H1 (cell line): ENCODE data around the gene LCA5. TPM values are rescaled to one million over a fixed set of nuclear protein-coding genes. Genes with fewer than 3 reads are reported as not detected.

Source experiments
- CTCF ChIA-PET: fragments of 300-600 bp; sonication (Branson Sonifier 250); formaldehyde crosslinking; loops from one replicate; lab custom pipeline; 2021; ENCODE audit not compliant: partially characterized antibody; lab: Charles Lee
- POLR2A ChIA-PET: fragments of 300-600 bp; sonication (Branson Sonifier 250); formaldehyde crosslinking; loops from one replicate; lab custom pipeline; 2021; ENCODE audit warnings: inconsistent platforms; ENCODE audit not compliant: partially characterized antibody; lab: Charles Lee
- DNase-seq, 2 experiments: peaks; one replicate each; pipeline versions ENCODE4 v3.0.0 to v3.0.0-alpha.2; 2010 to 2022; ENCODE audit warnings: low spot score in 2 of 2, low read depth in 1 of 2, mixed read lengths in 1 of 2
- FAIRE-seq: peaks from 2 replicates; lab custom pipeline; 2011; peaks lifted over from hg19 to GRCh38; lab: Jason Lieb, UNC
- H2AFZ ChIP-seq: 2 replicates; pipeline ENCODE4 v1.8.1; 2012; ENCODE audit warnings: low read length, inconsistent platforms
- H2AK5ac ChIP-seq: 2 replicates; pipeline ENCODE4 v1.6.1; 2013; ENCODE audit warnings: low read depth, low read length
- H2BK120ac ChIP-seq: replicated peaks from 2 replicates; pipeline ENCODE3; 2013; ENCODE audit warnings: low read depth, low read length, inconsistent platforms
- H2BK12ac ChIP-seq: 2 replicates; pipeline ENCODE4 v1.6.1; 2013; ENCODE audit warnings: low read depth, low read length
- H2BK15ac ChIP-seq: 2 replicates; pipeline ENCODE4 v1.6.1; 2013; ENCODE audit warnings: low read length
- H2BK20ac ChIP-seq: 2 replicates; pipeline ENCODE4 v1.6.1; 2013; ENCODE audit warnings: low read length
- H2BK5ac ChIP-seq: 2 replicates; pipeline ENCODE4 v1.6.1; 2013; ENCODE audit warnings: low read depth, low read length
- H3K14ac ChIP-seq: 2 replicates; pipeline ENCODE4 v1.6.1; 2013; ENCODE audit warnings: inconsistent platforms; ENCODE audit not compliant: insufficient read length
- H3K18ac ChIP-seq: 2 replicates; pipeline ENCODE4 v1.6.1; 2013; ENCODE audit warnings: low read length; ENCODE audit errors: extremely low read depth
- H3K23ac ChIP-seq: 2 replicates; pipeline ENCODE4 v1.6.1; 2013; ENCODE audit warnings: inconsistent platforms; ENCODE audit not compliant: insufficient read length
- H3K23me2 ChIP-seq: 2 replicates; pipeline ENCODE4 v1.6.1; 2013; ENCODE audit warnings: low read depth, low read length
- H3K27ac ChIP-seq: 2 replicates; pipeline ENCODE4 v1.6.1; 2011; ENCODE audit warnings: low read depth, low read length, inconsistent platforms
- H3K27me3 ChIP-seq, 4 experiments: replicated peaks in 1 of 4; 1 replicate in 1 of 4; 2 replicates in 3 of 4; pipeline versions ENCODE4 v1.6.1 to v1.8.1; 2011 to 2013; ENCODE audit warnings: low read length in 3 of 4, mild to moderate bottlenecking in 3 of 4, inconsistent platforms in 2 of 4, mixed read lengths in 2 of 4, moderate library complexity in 1 of 4; ENCODE audit not compliant: control insufficient read depth in 3 of 4, insufficient read depth in 3 of 4; ENCODE audit errors: extremely low read depth in 1 of 4
- H3K36me3 ChIP-seq, 4 experiments: 2 replicates each; pipeline versions ENCODE4 v1.6.1 to v1.8.1; 2011 to 2013; ENCODE audit warnings: mild to moderate bottlenecking in 4 of 4, low read length in 3 of 4, moderate library complexity in 2 of 4, control low read depth in 1 of 4, inconsistent platforms in 1 of 4; ENCODE audit not compliant: insufficient read depth in 4 of 4, control insufficient read depth in 2 of 4
- H3K4ac ChIP-seq: replicated peaks from 2 replicates; pipeline ENCODE3; 2013; ENCODE audit warnings: low read length, low read depth, mixed read lengths, inconsistent platforms; ENCODE audit not compliant: insufficient read length
- H3K4me1 ChIP-seq, 4 experiments: replicated peaks in 1 of 4; 1 replicate in 1 of 4; 2 replicates in 3 of 4; pipeline versions ENCODE4 v1.6.1 to v1.8.1; 2011 to 2013; ENCODE audit warnings: low read length in 3 of 4, inconsistent platforms in 2 of 4, mixed read lengths in 1 of 4; ENCODE audit not compliant: insufficient read depth in 4 of 4, control insufficient read depth in 3 of 4
- H3K4me2 ChIP-seq, 2 experiments: 2 replicates each; pipeline versions ENCODE4 v1.6.1 to v1.8.1; 2011 to 2013; ENCODE audit warnings: low read depth in 2 of 2, low read length in 2 of 2, control low read depth in 1 of 2, inconsistent platforms in 1 of 2, mild to moderate bottlenecking in 1 of 2; ENCODE audit not compliant: insufficient read depth in 1 of 2
- H3K4me3 ChIP-seq, 4 experiments: fragments of 200-600, 300-600 bp in 1 of 4; sonication (generic), shearing (Covaris generic), sonication (Bioruptor Twin) in 1 of 4; 2 replicates each; pipeline versions ENCODE4 v1.5.1 to v1.8.1; 2011 to 2016; ENCODE audit warnings: low read length in 4 of 4, low read depth in 3 of 4, control low read depth in 2 of 4, inconsistent platforms in 2 of 4, mild to moderate bottlenecking in 2 of 4, mixed read lengths in 1 of 4, moderate library complexity in 1 of 4; ENCODE audit not compliant: insufficient read depth in 2 of 4; ENCODE audit errors: extremely low read depth in 1 of 4
- H3K56ac ChIP-seq: replicated peaks from 2 replicates; pipeline ENCODE3; 2013; ENCODE audit warnings: low read depth, mild to moderate bottlenecking, mixed read lengths, low read length, inconsistent platforms; ENCODE audit not compliant: insufficient read length
- H3K79me1 ChIP-seq: 2 replicates; pipeline ENCODE4 v1.6.1; 2013; ENCODE audit warnings: low read depth, low read length, control low read depth
- H3K79me2 ChIP-seq, 2 experiments: 2 replicates each; pipeline versions ENCODE4 v1.6.1 to v1.8.1; 2012 to 2013; ENCODE audit warnings: low read length in 2 of 2, mild to moderate bottlenecking in 2 of 2, inconsistent platforms in 1 of 2; ENCODE audit not compliant: insufficient read depth in 2 of 2, control insufficient read depth in 1 of 2
- H3K9ac ChIP-seq, 4 experiments: replicated peaks in 1 of 4; 1 replicate in 1 of 4; 2 replicates in 3 of 4; pipeline versions ENCODE4 v1.6.1 to v1.8.1; 2011 to 2013; ENCODE audit warnings: low read depth in 3 of 4, low read length in 3 of 4, control low read depth in 2 of 4, mild to moderate bottlenecking in 2 of 4, moderate library complexity in 2 of 4, inconsistent platforms in 1 of 4; ENCODE audit errors: extremely low read depth in 1 of 4
- H3K9me3 ChIP-seq, 2 experiments: 2 replicates each; pipeline versions ENCODE4 v1.6.1 to v1.8.1; 2012 to 2013; ENCODE audit warnings: mild to moderate bottlenecking in 2 of 2, moderate library complexity in 2 of 2, control low read depth in 1 of 2, inconsistent platforms in 1 of 2, low read depth in 1 of 2, low read length in 1 of 2, mixed read lengths in 1 of 2; ENCODE audit not compliant: insufficient read depth in 2 of 2
- H4K20me1 ChIP-seq, 2 experiments: replicated peaks in 1 of 2; 2 replicates each; pipeline versions ENCODE3 to v1.8.1; 2011 to 2013; ENCODE audit warnings: inconsistent platforms in 2 of 2, low read length in 2 of 2, mild to moderate bottlenecking in 1 of 2; ENCODE audit not compliant: insufficient read depth in 2 of 2, control insufficient read depth in 1 of 2
- H4K5ac ChIP-seq: 2 replicates; pipeline ENCODE4 v1.6.1; 2013; ENCODE audit warnings: low read length, low read depth, mixed read lengths, inconsistent platforms; ENCODE audit not compliant: insufficient read length
- H4K8ac ChIP-seq: 2 replicates; pipeline ENCODE4 v1.8.0; 2013; ENCODE audit warnings: mild to moderate bottlenecking, moderate library complexity, low read length, inconsistent platforms; ENCODE audit not compliant: insufficient read depth; ENCODE audit errors: extremely low read depth
- H4K91ac ChIP-seq: replicated peaks from 2 replicates; pipeline ENCODE3; 2013; ENCODE audit warnings: low read length, mixed read lengths, inconsistent platforms; ENCODE audit not compliant: insufficient read length
- BCL11A ChIP-seq, 2 experiments: IDR thresholded peaks; one replicate each; pipeline ENCODE4 v1.6.1; 2011; ENCODE audit warnings: low read depth in 2 of 2, low read length in 2 of 2, mild to moderate bottlenecking in 2 of 2
- BRCA1 ChIP-seq: IDR thresholded peaks from 2 replicates; pipeline ENCODE4 v1.6.1; 2012; ENCODE audit warnings: low read depth, low read length, improper control_type of control experiment
- CBX5 ChIP-seq: fragments of 300-800, 300-1000 bp; sonication (generic); IDR thresholded peaks from 2 replicates; pipeline ENCODE4 v1.7.1; 2016; ENCODE audit warnings: antibody characterized with exemption, low read length, low read depth
- CEBPB ChIP-seq: IDR thresholded peaks from 2 replicates; pipeline ENCODE4 v1.6.1; 2012; ENCODE audit warnings: low read depth, low read length
- CHD2 ChIP-seq: IDR thresholded peaks from 2 replicates; pipeline ENCODE4 v1.6.1; 2012; ENCODE audit warnings: low read length, improper control_type of control experiment
- CREB1 ChIP-seq: IDR thresholded peaks from 2 replicates; pipeline ENCODE4 v1.6.1; 2012; ENCODE audit warnings: inconsistent platforms
- EP300 ChIP-seq, 2 experiments: IDR thresholded peaks; 1 replicate in 1 of 2; 2 replicates in 1 of 2; pipeline ENCODE4 v1.6.1; 2011 to 2012; ENCODE audit warnings: low read depth in 2 of 2, low read length in 2 of 2, mild to moderate bottlenecking in 2 of 2, borderline replicate concordance in 1 of 2, inconsistent platforms in 1 of 2, moderate library complexity in 1 of 2
- GABPA ChIP-seq: IDR thresholded peaks from 2 replicates; pipeline ENCODE4 v1.6.1; 2011; ENCODE audit warnings: mild to moderate bottlenecking, low read length, moderate library complexity, borderline replicate concordance; ENCODE audit not compliant: insufficient read depth
- HDAC2 ChIP-seq, 2 experiments: fragments of 300-600 bp in 1 of 2; sonication (generic) in 1 of 2; IDR thresholded peaks; 2 replicates each; pipeline ENCODE4 v1.6.1; 2011 to 2012; ENCODE audit warnings: low read depth in 2 of 2, low read length in 2 of 2, mild to moderate bottlenecking in 2 of 2, moderate library complexity in 2 of 2, borderline replicate concordance in 1 of 2, inconsistent platforms in 1 of 2
- KDM4A ChIP-seq: IDR thresholded peaks from one replicate; pipeline ENCODE4 v1.7.1; 2012; ENCODE audit warnings: low read depth, mild to moderate bottlenecking, moderate library complexity, low read length, inconsistent platforms; ENCODE audit not compliant: severe bottlenecking
- NANOG ChIP-seq: IDR thresholded peaks from 2 replicates; pipeline ENCODE4 v1.6.1; 2011; ENCODE audit warnings: low read length, low read depth, mild to moderate bottlenecking, inconsistent platforms; ENCODE audit not compliant: insufficient read depth, poor library complexity, severe bottlenecking
- POU5F1 ChIP-seq: IDR thresholded peaks from 2 replicates; pipeline ENCODE4 v1.6.1; 2011; ENCODE audit warnings: low read depth, mild to moderate bottlenecking, low read length, moderate library complexity
- SAP30 ChIP-seq: fragments of 300-600 bp; sonication (generic); IDR thresholded peaks from 2 replicates; pipeline ENCODE4 v1.7.1; 2012; ENCODE audit warnings: low read length, moderate library complexity, mild to moderate bottlenecking, inconsistent platforms; ENCODE audit not compliant: insufficient read depth, insufficient replicate concordance
- SP2 ChIP-seq: IDR thresholded peaks from 2 replicates; pipeline ENCODE4 v1.6.1; 2012; ENCODE audit warnings: mild to moderate bottlenecking, low read length, inconsistent platforms
- SUZ12 ChIP-seq: fragments of 200-600 bp; sonication (generic); IDR thresholded peaks from 2 replicates; pipeline ENCODE4 v1.6.1; 2012; ENCODE audit warnings: mild to moderate bottlenecking, inconsistent platforms, low read length, moderate library complexity, mixed read lengths
- WGBS, 2 experiments: shearing (Covaris generic) in 1 of 2; methylation state at CpG; one replicate each; pipeline versions ENCODE4 v1.1.6 to v1.1.7; 2013 to 2015; ENCODE audit warnings: low lambda C conversion rate in 2 of 2, mixed read lengths in 2 of 2, inconsistent platforms in 1 of 2, low coverage in 1 of 2, missing lambda C conversion rate in 1 of 2; ENCODE audit not compliant: insufficient replicate concordance in 2 of 2, insufficient coverage in 1 of 2, insufficient read length in 1 of 2; ENCODE audit errors: extremely low coverage in 1 of 2, missing lambda C conversion rate in 1 of 2; 5-methylcytosine and 5-hydroxymethylcytosine counted together
- polyA plus RNA-seq, 7 experiments: library from polyadenylated mRNA; depleted of rRNA in 3 of 7; stranded (reverse) in 5 of 7; unstranded in 2 of 7; fragments of >200 nt in 5 of 7; fragments of 200-250 nt in 2 of 7; gene quantifications; 1 replicate in 5 of 7; 2 replicates in 1 of 7; 4 replicates in 1 of 7; pipeline versions ENCODE4 v1.2.1 to v1.2.3, GENCODE V29; 2011 to 2013; ENCODE audit warnings: missing spikeins in 2 of 7, mixed read lengths in 2 of 7
- total RNA-seq: library from RNA; stranded (reverse); fragmentation: NEBNext Ultra II Directional; extraction: Animal tissue kit (Norgen Biotek cat#: 25700); gene quantifications from 2 replicates; pipeline ENCODE4 v1.2.1, GENCODE V29; 2021

The LCA5 gene
- total and polyA plus RNA-seq, 2 of the 8 experiments (the other 6 are each of a cell fraction or from before 2014, with no cell fraction given): 0.44 to 3.6 TPM

GRCh38 chr6:79543411-79543810 is 6.2 kb upstream of the LCA5 start:
- Histone ChIP-seq H3K79me2 (no peaks in the 10 kb centered on the region; a peak in 1 of 4 replicates), H3K18ac (no peak overlapping the region), H4K20me1 (no peaks in the 10 kb centered on the region), H3K23me2 (no peaks in the 10 kb centered on the region), H3K27me3 (no peaks in the 10 kb centered on the region), H2BK5ac (no peak overlapping the region), H3K79me1 (no peaks in the 10 kb centered on the region), H3K27ac (no peak overlapping the region), H2BK15ac (no peak overlapping the region), H3K23ac (no peak overlapping the region), H3K4me3 (no peak overlapping the region), H3K4me2 (no peak overlapping the region), H2AFZ (no peak overlapping the region), H3K4ac (no peak overlapping the region), H4K91ac (no peak overlapping the region), H4K5ac (no peak overlapping the region), H3K14ac (no peak overlapping the region), H3K36me3 (no peaks in the 10 kb centered on the region), H3K9ac (no peak overlapping the region), H3K9me3 (no peaks in the 10 kb centered on the region), H3K56ac (no peak overlapping the region), H2BK120ac (no peak overlapping the region), H2BK20ac (no peak overlapping the region), H2AK5ac (no peak overlapping the region), H3K4me1 (peaks cover 4 to 12% (median 5%) of the 10 kb centered on the region in 4 experiments; a peak in 6 of 7 replicates), H4K8ac (no peak overlapping the region), H2BK12ac (no peak overlapping the region)
- WGBS, 2 experiments: 78% methylated on average over 1 of the region's 1 CpG; no CpG with 5 or more reads in 1 of the 2 experiments
- FAIRE-seq (no peak), DNase-seq (no peak)
- POLR2A ChIA-PET: no interaction called here
- CTCF ChIA-PET: interaction anchor here (1.9 kb wide), 1 partner anchor 129 kb away, joined by 4 read pairs; no protein-coding TSS in a partner anchor
- TF ChIP-seq EP300 (IDR thresholded peaks at IDR 0.05; ENCODE audit: borderline replicate concordance in 1 of 2, low read depth in 2 of 2, low read length in 2 of 2) (no peak), BCL11A (IDR thresholded peaks at IDR 0.05; ENCODE audit: low read depth in 2 of 2, low read length in 2 of 2) (no peak), HDAC2 (IDR thresholded peaks at IDR 0.05; ENCODE audit: borderline replicate concordance in 1 of 2, low read depth in 2 of 2, low read length in 2 of 2) (no peak), CEBPB (no peak), CREB1 (no peak), POU5F1 (no peak), NANOG (no peak), CHD2 (no peak), GABPA (no peak), SUZ12 (no peak), CBX5 (no peak), BRCA1 (no peak), SAP30 (no peak), SP2 (no peak), KDM4A (no peak)
